Measurements from ENCODE around the gene KHDC4. TPM values are rescaled to one million over a fixed set of nuclear protein-coding genes. Genes with fewer than 3 reads are reported as not detected.

Gene KHDC4
- polyA plus RNA-seq, 1 donor from 2014 or later, result 97.1 TPM

- no peak overlapping the region for H3K9ac ChIP-seq (ENCODE audit: low read length)
- peaks cover 8% of the 10 kb centered on the region for H3F3A ChIP-seq (ENCODE audit: insufficient read depth, low read length, poor library complexity, severe bottlenecking)
- H3K4me2 ChIP-seq (ENCODE audit: low read length), result no peak overlapping the region
- H3K27me3 ChIP-seq (ENCODE audit: insufficient read depth, low read depth, low read length), result no peaks in the 10 kb centered on the region
- H3K9me3 ChIP-seq (ENCODE audit: low read length), result no peaks in the 10 kb centered on the region
- no peak overlapping the region for H3K27ac ChIP-seq (ENCODE audit: low read length)
- peaks cover 95% of the 10 kb centered on the region for H3K79me2 ChIP-seq (replicated peaks; ENCODE audit: insufficient read depth, low read length)
- H3K9me2 ChIP-seq (ENCODE audit: insufficient read depth, low read length), result no peaks in the 10 kb centered on the region
- no peak for TF ChIP-seq EP300 (conservative IDR thresholded peaks at IDR 0.05; ENCODE audit: poor library complexity, severe bottlenecking)
- TF ChIP-seq, protein P1, sequence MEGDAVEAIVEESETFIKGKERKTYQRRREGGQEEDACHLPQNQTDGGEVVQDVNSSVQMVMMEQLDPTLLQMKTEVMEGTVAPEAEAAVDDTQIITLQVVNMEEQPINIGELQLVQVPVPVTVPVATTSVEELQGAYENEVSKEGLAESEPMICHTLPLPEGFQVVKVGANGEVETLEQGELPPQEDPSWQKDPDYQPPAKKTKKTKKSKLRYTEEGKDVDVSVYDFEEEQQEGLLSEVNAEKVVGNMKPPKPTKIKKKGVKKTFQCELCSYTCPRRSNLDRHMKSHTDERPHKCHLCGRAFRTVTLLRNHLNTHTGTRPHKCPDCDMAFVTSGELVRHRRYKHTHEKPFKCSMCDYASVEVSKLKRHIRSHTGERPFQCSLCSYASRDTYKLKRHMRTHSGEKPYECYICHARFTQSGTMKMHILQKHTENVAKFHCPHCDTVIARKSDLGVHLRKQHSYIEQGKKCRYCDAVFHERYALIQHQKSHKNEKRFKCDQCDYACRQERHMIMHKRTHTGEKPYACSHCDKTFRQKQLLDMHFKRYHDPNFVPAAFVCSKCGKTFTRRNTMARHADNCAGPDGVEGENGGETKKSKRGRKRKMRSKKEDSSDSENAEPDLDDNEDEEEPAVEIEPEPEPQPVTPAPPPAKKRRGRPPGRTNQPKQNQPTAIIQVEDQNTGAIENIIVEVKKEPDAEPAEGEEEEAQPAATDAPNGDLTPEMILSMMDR (IDR thresholded peaks at IDR 0.05; ENCODE audit: poor library complexity, severe bottlenecking), result no peak
- TF ChIP-seq RAD21 (conservative IDR thresholded peaks at IDR 0.05), result no peak
- no peak for TF ChIP-seq SMC3 (conservative IDR thresholded peaks at IDR 0.05; ENCODE audit: poor library complexity)
- no peak overlapping the region for H3K4me3 ChIP-seq (ENCODE audit: low read length)
- no peak overlapping the region for H2AFZ ChIP-seq (ENCODE audit: low read depth, low read length)
- H3K36me3 ChIP-seq (ENCODE audit: insufficient read depth, low read length), result peaks cover 8% of the 10 kb centered on the region
- H4K20me1 ChIP-seq (ENCODE audit: insufficient read depth), result peaks cover 11% of the 10 kb centered on the region
Measured at GRCh38 chr1:155864393-155864792, 69.8 kb downstream of the KHDC4 start.

Small RNAs within 50 kb of the gene (small RNA-seq; reads per million reads assigned to genes)
- gene MIR6738 (0 to 2.0 (median 0.07) reads per million in 3 experiments), gene RF00015 (0 reads per million in 3 experiments), gene SCARNA4 (0 reads per million in 3 experiments), gene SNORA80E (95.5 to 209 (median 96.0) reads per million in 3 experiments)

Other genes with a start within 250 kb of the KHDC4 start
- 44.0 and 44.4 TPM in 2 replicates for gene YY1AP1, start 245.6 kb downstream of the KHDC4 start, polyA plus RNA-seq
- 153 and 180 TPM in 2 replicates for gene DAP3, start 245.3 kb downstream of the KHDC4 start, polyA plus RNA-seq
- 24.8 and 30.2 TPM in 2 replicates for gene GON4L, start 77.2 kb downstream of the KHDC4 start, polyA plus RNA-seq
- 122 and 127 TPM in 2 replicates for gene SYT11, start 74.8 kb downstream of the KHDC4 start, polyA plus RNA-seq
- gene RIT1, start 23.1 kb downstream of the KHDC4 start, polyA plus RNA-seq, result 78.1 and 83.5 TPM in 2 replicates
- gene RXFP4, start 7.2 kb upstream of the KHDC4 start, polyA plus RNA-seq, result not detected in 2 replicates
- 45.1 and 59.6 TPM in 2 replicates for gene ARHGEF2, start 44.1 kb upstream of the KHDC4 start, polyA plus RNA-seq
- gene SSR2, start 86.5 kb upstream of the KHDC4 start, polyA plus RNA-seq, result 440 and 473 TPM in 2 replicates
- 34.9 and 39.3 TPM in 2 replicates for gene UBQLN4, start 119.4 kb upstream of the KHDC4 start, polyA plus RNA-seq
- 81.3 and 82.6 TPM in 2 replicates for gene LAMTOR2, start 120.4 kb upstream of the KHDC4 start, polyA plus RNA-seq
- gene RAB25, start 126.7 kb upstream of the KHDC4 start, polyA plus RNA-seq, result 1.3 TPM in 1 of 2 replicates, not detected in the other
- 39.8 and 44.4 TPM in 2 replicates for gene MEX3A, start 148.1 kb upstream of the KHDC4 start, polyA plus RNA-seq
- gene LMNA, start 180.3 kb upstream of the KHDC4 start, polyA plus RNA-seq, result 90.7 and 103 TPM in 2 replicates
- gene SEMA4A, start 219.2 kb upstream of the KHDC4 start, polyA plus RNA-seq, result 17.1 and 38.4 TPM in 2 replicates

All from neural cell (in vitro differentiated cells).